Endothelial cell of umbilical vein (primary cell): ENCODE data around the gene TMEM252. TPM values are rescaled to one million over a fixed set of nuclear protein-coding genes. Genes with fewer than 3 reads are reported as not detected.

Source experiments
- BruUV-seq: library from RNA; stranded (reverse); fragments of 400-500 nt; replicated peaks from 2 replicates; lab custom pipeline; 2021; lab: Mats Ljungman, UMichigan
- CTCF ChIA-PET: fragments of 300-600, 350-600 bp; sonication (Branson Sonifier 250); formaldehyde crosslinking; loops from one replicate; lab custom pipeline; 2021; ENCODE audit warnings: antibody characterized with exemption, inconsistent platforms; lab: Charles Lee
- POLR2A ChIA-PET: fragments of 300-600, 350-600 bp; sonication (Branson Sonifier 250); formaldehyde crosslinking; loops from one replicate; lab custom pipeline; 2021; ENCODE audit warnings: antibody characterized with exemption, inconsistent platforms; lab: Charles Lee
- DNase-seq: peaks from one replicate; pipeline ENCODE4 v3.0.0-alpha.2; 2011; ENCODE audit warnings: low read depth, low spot score
- FAIRE-seq: peaks from 2 replicates; lab custom pipeline; 2011; peaks lifted over from hg19 to GRCh38; lab: Jason Lieb, UNC
- H2AFZ ChIP-seq: 2 replicates; pipeline ENCODE4 v1.6.0; 2012; ENCODE audit warnings: low read depth, low read length, control low read depth, inconsistent platforms
- H3K27ac ChIP-seq: 2 replicates; pipeline ENCODE4 v1.5.1; 2011; ENCODE audit warnings: low read depth, mild to moderate bottlenecking, control low read depth, low read length, moderate library complexity; ENCODE audit not compliant: insufficient read depth
- H3K27me3 ChIP-seq, 2 experiments: 2 replicates each; pipeline versions ENCODE4 v1.6.0 to v1.6.1; 2011; ENCODE audit warnings: low read length in 2 of 2, mixed read lengths in 1 of 2; ENCODE audit not compliant: control insufficient read depth in 2 of 2, insufficient read depth in 2 of 2
- H3K36me3 ChIP-seq, 2 experiments: 2 replicates in 1 of 2; 3 replicates in 1 of 2; pipeline ENCODE4 v1.5.1; 2011; ENCODE audit warnings: low read length in 2 of 2, mild to moderate bottlenecking in 1 of 2, moderate library complexity in 1 of 2; ENCODE audit not compliant: control insufficient read depth in 2 of 2, insufficient read depth in 2 of 2; ENCODE audit errors: extremely low read depth in 1 of 2
- H3K4me1 ChIP-seq: 3 replicates; pipeline ENCODE4 v1.5.1; 2011; ENCODE audit warnings: mild to moderate bottlenecking, low read length; ENCODE audit not compliant: control insufficient read depth, insufficient read depth; ENCODE audit errors: extremely low read depth
- H3K4me2 ChIP-seq: 2 replicates; pipeline ENCODE4 v1.6.1; 2011; ENCODE audit warnings: low read length, control low read depth, mixed read lengths; ENCODE audit not compliant: insufficient read depth
- H3K4me3 ChIP-seq, 3 experiments: fragments of 200-600 bp in 1 of 3; sonication (generic), shearing (Covaris generic) in 1 of 3; replicated peaks in 1 of 3; 2 replicates each; pipeline ENCODE4 v1.5.1; 2011 to 2016; ENCODE audit warnings: control low read depth in 3 of 3, low read length in 3 of 3, mild to moderate bottlenecking in 2 of 3, inconsistent platforms in 1 of 3, low read depth in 1 of 3, moderate library complexity in 1 of 3; ENCODE audit not compliant: insufficient read depth in 1 of 3
- H3K79me2 ChIP-seq: 2 replicates; pipeline ENCODE4 v1.6.0; 2012; ENCODE audit warnings: low read length, inconsistent platforms; ENCODE audit not compliant: control insufficient read depth, insufficient read depth
- H3K9ac ChIP-seq: replicated peaks from 2 replicates; pipeline ENCODE3; 2011; ENCODE audit warnings: low read length, control low read depth; ENCODE audit not compliant: insufficient read depth; ENCODE audit errors: extremely low read depth
- H3K9me1 ChIP-seq: replicated peaks from 3 replicates; pipeline ENCODE4 v1.6.0; 2011; ENCODE audit warnings: mild to moderate bottlenecking, low read length; ENCODE audit not compliant: control insufficient read depth, insufficient read depth; ENCODE audit errors: extremely low read depth
- H3K9me3 ChIP-seq: replicated peaks from 2 replicates; pipeline ENCODE4 v1.5.1; 2012; ENCODE audit warnings: low read length, inconsistent platforms; ENCODE audit not compliant: control insufficient read depth, insufficient read depth
- H4K20me1 ChIP-seq: replicated peaks from 2 replicates; pipeline ENCODE3; 2011; ENCODE audit warnings: mild to moderate bottlenecking, low read length; ENCODE audit not compliant: control insufficient read depth, insufficient read depth; ENCODE audit errors: extremely low read depth
- EZH2 ChIP-seq: IDR thresholded peaks from 2 replicates; pipeline ENCODE4 v1.6.1; 2012; ENCODE audit warnings: borderline replicate concordance, low read depth, mild to moderate bottlenecking, moderate library complexity, low read length, inconsistent platforms; ENCODE audit not compliant: severe bottlenecking
- FOS ChIP-seq: IDR thresholded peaks from 2 replicates; pipeline ENCODE4 v1.6.1; 2011; ENCODE audit warnings: mild to moderate bottlenecking, low read length, moderate library complexity, borderline replicate concordance; ENCODE audit not compliant: insufficient read depth
- GATA2 ChIP-seq: IDR thresholded peaks from 2 replicates; pipeline ENCODE4 v1.7.0; 2011; ENCODE audit warnings: low read depth, mild to moderate bottlenecking, moderate library complexity, mixed read lengths, low read length; ENCODE audit not compliant: insufficient read length, insufficient read depth
- JUN ChIP-seq: IDR thresholded peaks from 2 replicates; pipeline ENCODE4 v1.6.1; 2011; ENCODE audit warnings: borderline replicate concordance, low read depth; ENCODE audit not compliant: insufficient read length, insufficient read depth
- MYC ChIP-seq: IDR thresholded peaks from one replicate; pipeline ENCODE4 v1.6.1; 2011; ENCODE audit warnings: mild to moderate bottlenecking, low read depth, low read length
- POLR2A ChIP-seq: IDR thresholded peaks from 2 replicates; pipeline ENCODE4 v1.6.1; 2012; ENCODE audit warnings: low read depth, mild to moderate bottlenecking, control low read depth, low read length
- POLR2AphosphoS5 ChIP-seq: IDR thresholded peaks from 2 replicates; pipeline ENCODE4 v1.6.1; 2012; ENCODE audit warnings: low read depth, mild to moderate bottlenecking, control low read depth, low read length, moderate library complexity; ENCODE audit not compliant: insufficient read depth
- dilution Hi-C: fragments of 300-500 bp; cut with MboI; formaldehyde crosslinking; loops from one replicate; pipeline ENCODE4 v1.15.0; 2019; ENCODE audit warnings: low sequenced_read_pairs; ENCODE audit not compliant: extremely low pct_ligation_motif_present
- intact Hi-C: fragments of 100-400 bp; cut with micrococcal nuclease; formaldehyde crosslinking; loops from one replicate; pipeline ENCODE4 v1.10.0; 2022
- polyA plus RNA-seq, 4 experiments: library from polyadenylated mRNA; depleted of rRNA in 3 of 4; stranded (reverse) in 3 of 4; unstranded in 1 of 4; fragments of >200 nt; gene quantifications; 2 replicates each; pipeline versions ENCODE4 v1.2.1 to v1.2.3, GENCODE V29; 2011 to 2012; ENCODE audit warnings: missing spikeins in 1 of 4
- total RNA-seq: library from RNA; stranded (reverse); gene quantifications from 2 replicates; pipeline ENCODE4 v1.2.3, GENCODE V29; 2021
- TF ChIP-seq, protein P1 (sequence below), 2 donors: IDR thresholded peaks; 1 replicate in 1 of 2; 2 replicates in 1 of 2; pipeline ENCODE4 v1.5.1; 2011; ENCODE audit warnings: low read length in 2 of 2, mild to moderate bottlenecking in 2 of 2, moderate library complexity in 2 of 2, control low read depth in 1 of 2, inconsistent platforms in 1 of 2, low read depth in 1 of 2; ENCODE audit not compliant: insufficient read depth in 1 of 2; ENCODE audit errors: extremely low read depth in 1 of 2
- TF ChIP-seq, protein P2 (sequence below): IDR thresholded peaks from 2 replicates; pipeline ENCODE4 v1.6.1; 2011; ENCODE audit not compliant: insufficient read depth, insufficient read length

Gene TMEM252
- total and polyA plus RNA-seq, 2 donors (not counting 3 experiments of a cell fraction or from before 2014, with no cell fraction given): not detected

DNA sequence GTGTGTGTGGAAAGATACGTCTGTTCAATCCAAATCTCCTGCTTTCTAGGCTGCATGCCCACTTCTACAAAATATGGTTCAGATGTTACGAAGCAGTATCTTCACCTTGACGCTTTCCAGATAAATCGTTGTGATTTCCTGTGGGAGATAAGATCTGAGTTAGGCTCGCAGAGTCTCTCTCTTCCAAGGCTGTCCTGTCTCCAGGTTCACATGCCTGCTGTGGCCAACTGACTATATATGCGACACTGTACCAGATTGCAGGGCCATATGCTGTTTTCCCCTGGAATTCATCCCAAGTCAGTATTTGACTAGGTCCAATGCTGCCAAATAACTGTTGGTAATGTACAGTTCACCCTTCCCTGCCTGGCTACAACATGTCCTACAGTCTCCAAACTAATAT is 47.9 kb downstream of the TMEM252 start:
- Histone ChIP-seq H3K4me3 (no peak overlapping the region), H3K36me3 (no peaks in the 10 kb centered on the region), H3K27ac (no peak overlapping the region), H3K27me3 (no peaks in the 10 kb centered on the region), H4K20me1 (no peaks in the 10 kb centered on the region), H3K9me1 (no peaks in the 10 kb centered on the region), H2AFZ (no peak overlapping the region), H3K9ac (no peak overlapping the region), H3K79me2 (no peaks in the 10 kb centered on the region), H3K9me3 (no peaks in the 10 kb centered on the region), H3K4me2 (no peak overlapping the region), H3K4me1 (no peaks in the 10 kb centered on the region)
- POLR2A ChIA-PET: no interaction called here
- no peak for TF ChIP-seq FOS
- TF ChIP-seq JUN: no peak
- TF ChIP-seq GATA2: no peak
- TF ChIP-seq, protein P1, sequence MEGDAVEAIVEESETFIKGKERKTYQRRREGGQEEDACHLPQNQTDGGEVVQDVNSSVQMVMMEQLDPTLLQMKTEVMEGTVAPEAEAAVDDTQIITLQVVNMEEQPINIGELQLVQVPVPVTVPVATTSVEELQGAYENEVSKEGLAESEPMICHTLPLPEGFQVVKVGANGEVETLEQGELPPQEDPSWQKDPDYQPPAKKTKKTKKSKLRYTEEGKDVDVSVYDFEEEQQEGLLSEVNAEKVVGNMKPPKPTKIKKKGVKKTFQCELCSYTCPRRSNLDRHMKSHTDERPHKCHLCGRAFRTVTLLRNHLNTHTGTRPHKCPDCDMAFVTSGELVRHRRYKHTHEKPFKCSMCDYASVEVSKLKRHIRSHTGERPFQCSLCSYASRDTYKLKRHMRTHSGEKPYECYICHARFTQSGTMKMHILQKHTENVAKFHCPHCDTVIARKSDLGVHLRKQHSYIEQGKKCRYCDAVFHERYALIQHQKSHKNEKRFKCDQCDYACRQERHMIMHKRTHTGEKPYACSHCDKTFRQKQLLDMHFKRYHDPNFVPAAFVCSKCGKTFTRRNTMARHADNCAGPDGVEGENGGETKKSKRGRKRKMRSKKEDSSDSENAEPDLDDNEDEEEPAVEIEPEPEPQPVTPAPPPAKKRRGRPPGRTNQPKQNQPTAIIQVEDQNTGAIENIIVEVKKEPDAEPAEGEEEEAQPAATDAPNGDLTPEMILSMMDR (IDR thresholded peaks at IDR 0.05; ENCODE audit: extremely low read depth in 1 of 2, insufficient read depth in 1 of 2, low read depth in 1 of 2, low read length in 2 of 2): no peak
- no peak for TF ChIP-seq POLR2AphosphoS5
- TF ChIP-seq MYC: no peak
- TF ChIP-seq, protein P2, sequence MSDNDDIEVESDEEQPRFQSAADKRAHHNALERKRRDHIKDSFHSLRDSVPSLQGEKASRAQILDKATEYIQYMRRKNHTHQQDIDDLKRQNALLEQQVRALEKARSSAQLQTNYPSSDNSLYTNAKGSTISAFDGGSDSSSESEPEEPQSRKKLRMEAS: no peak
- no peak for TF ChIP-seq EZH2
- TF ChIP-seq POLR2A: no peak
- DNase-seq (no peak), FAIRE-seq (no peak)
- intact Hi-C loops: no loop called here
- CTCF ChIA-PET: interaction anchor here (1.2 kb wide), 1 partner anchor 15 kb away, joined by 3 read pairs; no protein-coding TSS in a partner anchor
- dilution Hi-C loops: no loop called here
- BruUV-seq: no TSS peak
